HG03378 (cell line): ENCODE measurements around the gene ZNF24.

Experiments used
- ATAC-seq: cut with Tn5 transposase; IDR thresholded peaks from one replicate; pipeline ENCODE4 v1.9.1; 2021; ENCODE audit warnings: mild to moderate bottlenecking, moderate library complexity; ENCODE audit not compliant: unreplicated experiment

Gene ZNF24

DNA sequence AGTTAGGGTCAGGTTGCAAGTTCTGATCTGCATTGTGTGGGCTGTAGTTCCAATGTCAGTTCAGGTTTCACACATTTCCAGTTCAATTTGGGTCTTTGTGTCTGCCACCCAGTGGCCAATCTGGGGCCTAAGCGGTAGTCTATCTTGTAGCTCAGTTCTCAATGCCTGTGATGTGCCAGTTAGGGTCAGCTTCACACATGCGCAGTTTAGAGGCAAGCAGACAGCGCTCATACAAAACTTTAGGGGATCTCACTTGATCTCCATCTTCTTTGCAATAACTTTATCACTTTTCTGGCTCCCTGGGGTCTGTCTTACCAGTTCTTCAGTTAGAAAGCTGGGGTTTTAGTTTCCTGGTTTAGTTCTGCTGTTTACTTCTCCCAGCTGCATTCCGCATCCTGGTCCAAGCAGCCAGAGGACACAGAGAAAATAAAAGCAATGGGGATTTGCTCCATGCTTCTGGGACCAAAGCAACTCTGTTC lies 11.0 kb upstream of the ZNF24 start:
- peak; percentile 100 for ATAC-seq

DNA sequence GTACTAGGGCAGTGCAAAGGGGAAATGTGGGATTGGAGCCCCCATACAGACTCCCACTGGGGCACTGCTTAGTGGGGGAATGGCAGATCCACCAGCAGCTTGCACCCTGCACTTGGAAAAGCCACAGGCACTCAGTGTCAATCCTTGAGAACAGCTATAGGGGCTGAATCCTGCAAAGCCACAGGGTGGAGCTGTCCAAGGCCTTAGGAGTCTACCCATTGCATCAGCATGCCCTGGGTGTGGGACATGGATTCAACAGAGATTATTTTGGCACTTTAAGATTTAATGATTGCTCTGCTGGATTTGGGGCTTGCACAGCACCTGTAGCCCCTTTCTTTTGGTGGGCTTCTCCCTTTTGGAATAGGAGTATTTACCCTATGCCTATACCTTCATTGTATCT lies 8.6 kb upstream of the ZNF24 start:
- no peak for ATAC-seq

DNA sequence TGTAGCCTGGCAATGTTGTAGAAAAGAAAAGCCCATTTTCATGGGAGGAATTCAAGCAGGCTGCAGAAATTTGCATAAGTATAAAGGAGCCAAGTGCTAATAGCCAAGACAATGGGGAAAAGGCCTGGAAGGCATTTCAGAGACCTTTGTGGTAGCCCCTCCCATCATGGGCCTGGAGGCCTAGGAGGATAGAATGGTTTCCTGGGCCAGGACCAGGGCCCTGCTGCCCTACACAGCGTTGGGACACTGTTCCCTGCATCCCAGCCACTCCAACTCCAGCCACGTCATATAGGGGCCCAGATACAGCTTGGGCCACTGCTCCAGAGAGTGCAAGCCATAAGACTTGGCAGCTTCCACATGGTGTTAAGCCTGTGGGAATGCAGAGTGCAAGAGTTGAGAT lies 8.1 kb upstream of the ZNF24 start:
- no peak for ATAC-seq

DNA sequence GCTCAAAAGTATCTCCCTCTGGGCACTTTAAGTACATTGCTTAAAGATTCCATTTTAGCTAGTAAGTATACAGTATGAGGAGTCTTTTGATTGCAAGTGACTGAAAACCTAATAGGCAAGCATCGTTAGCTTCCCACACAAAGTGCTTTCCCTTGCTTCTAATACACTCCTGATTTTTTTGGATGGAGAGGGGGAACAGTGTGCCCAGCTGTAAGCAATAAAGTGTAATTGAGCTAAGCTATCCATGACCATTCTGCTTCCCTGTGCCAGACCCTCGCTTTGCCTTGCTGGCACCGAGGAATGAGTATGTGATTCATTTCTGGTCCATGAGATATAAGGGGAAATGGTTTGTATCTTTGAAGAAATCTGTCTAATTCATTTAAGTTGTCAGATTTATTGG lies 3.8 kb upstream of the ZNF24 start:
- no peak for ATAC-seq

DNA sequence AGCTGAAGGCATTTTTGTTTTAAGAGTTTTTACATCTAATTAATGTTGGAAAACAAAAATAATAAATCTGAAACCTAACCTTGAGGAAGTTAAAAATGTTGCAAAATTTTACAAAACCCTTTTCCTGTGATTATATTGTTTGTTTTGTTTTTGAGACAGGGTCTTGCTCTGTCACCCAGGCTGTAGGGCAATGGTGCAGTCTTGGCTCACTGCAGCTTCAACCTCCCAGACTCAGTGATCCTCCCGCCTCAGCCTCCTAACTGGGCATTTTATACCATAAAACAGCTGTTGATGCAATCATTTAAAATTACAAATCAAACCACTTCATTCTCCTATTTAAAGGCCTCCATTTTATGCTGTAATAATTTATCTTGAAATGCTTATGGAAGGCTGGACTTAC lies 1.7 kb upstream of the ZNF24 start:
- no peak for ATAC-seq

DNA sequence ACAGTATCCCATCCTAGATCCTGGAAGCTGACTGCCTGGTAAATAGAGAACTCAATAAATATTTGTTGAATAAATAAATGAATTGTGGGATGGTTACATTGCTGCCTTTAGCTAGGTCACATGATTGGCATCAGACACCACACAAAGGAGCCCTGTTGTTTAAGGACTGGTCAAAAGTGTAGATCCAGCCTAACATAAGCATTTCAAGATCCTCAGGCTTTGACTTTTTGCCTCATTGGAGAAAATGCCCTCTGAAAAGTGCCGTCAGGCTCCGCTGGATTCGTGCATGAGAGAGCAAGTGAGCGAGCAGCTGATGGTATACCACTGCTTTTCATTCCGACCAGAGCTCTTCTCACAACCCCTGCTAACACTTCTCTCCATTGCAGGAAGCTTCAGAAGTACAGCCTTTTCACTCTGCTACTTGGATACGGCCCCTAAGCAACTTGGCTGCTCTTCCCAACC lies 1.3 kb upstream of the ZNF24 start:
- no peak for ATAC-seq

DNA sequence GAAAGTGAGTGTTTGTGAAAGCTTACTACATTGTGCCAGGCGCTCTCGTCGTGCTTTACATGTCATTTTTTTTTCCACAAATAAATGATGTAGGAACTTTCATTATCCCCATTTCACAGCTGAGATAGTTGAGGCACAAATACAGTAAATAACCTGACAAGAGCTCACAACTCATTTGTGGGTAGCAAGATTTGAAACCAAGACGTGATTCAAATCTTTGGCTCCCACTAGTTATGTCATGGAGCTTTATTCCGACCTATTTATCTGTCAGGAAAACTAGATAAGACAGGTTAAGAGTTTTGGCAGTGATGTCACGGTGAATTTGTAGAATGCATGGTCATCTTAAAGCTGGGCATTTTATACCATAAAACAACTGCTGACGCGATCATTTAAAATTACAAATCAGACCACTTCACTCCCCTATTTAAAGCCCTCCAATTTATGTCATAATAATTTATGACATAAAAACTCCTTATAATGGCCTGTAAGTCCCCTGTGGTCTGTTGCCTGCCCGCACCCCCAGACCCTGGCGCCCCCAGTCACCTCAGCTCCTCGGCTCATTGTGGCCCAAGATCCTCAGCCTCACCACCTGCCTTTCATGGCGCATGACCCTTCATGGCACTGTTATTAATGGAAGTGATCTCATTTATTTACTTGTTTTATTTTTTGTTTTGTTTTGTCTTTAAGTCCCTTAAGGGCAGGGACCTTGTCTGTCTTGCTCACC lies 678 bp upstream of the ZNF24 start:
- ATAC-seq, result no peak

DNA sequence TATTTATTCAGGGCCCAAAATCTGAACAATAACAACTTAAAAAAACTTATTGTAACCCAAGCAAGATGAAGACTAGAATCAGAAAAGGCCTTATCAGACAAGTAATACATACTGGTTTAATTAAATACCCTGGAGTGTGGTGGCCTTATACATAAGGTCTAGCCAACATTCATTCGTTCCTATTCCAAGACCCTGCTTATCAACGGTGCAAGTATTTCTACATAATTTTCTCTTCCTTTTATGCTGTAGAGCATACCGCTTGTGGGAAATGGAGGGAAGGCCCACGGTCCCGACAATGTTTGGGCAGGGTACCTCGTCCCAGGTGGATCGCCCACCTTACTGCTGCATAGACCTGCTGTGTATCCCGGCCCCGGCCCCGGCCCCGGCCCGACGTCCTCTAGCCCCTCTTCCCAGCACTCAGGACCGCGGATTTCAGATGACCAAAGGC lies 708 bp downstream of the ZNF24 start:
- ATAC-seq, result no peak

DNA sequence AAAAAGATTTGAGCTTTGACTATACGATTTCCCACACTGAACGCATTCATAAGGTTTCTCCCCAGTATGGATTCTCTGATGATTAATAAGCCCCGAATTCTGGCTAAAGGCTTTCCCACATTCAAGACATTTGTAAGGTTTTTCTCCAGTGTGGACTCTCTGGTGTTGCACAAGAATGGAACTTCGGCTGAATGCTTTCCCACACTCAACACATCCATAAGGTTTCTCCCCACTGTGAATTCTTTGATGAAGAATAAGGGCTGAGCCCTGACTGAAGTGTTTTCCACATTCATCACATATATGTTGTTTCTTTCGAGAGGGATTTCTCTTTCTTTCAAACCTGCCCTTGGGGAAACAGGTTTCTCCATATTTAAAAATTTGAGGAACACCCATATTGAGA lies 6.9 kb downstream of the ZNF24 start:
- ATAC-seq, result no peak

DNA sequence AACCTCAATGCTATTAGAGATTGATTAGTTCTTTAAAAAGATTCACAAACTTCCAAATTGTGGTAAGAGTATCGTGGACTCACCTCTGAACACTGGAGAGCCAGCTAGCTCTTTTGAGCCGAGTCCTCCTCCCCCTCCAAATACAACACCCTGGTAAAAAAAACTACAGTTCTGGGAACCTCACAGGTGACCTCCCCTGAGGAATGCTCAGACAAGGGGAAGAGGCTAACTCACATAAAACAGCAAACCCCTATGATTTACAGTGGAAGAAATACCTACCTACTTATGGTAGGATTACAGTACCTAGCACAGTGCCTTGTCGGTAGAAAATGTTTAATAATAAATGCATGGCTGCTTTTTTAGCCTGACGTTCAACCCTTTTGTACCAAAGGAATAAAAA lies 8.4 kb downstream of the ZNF24 start:
- no peak for ATAC-seq

DNA sequence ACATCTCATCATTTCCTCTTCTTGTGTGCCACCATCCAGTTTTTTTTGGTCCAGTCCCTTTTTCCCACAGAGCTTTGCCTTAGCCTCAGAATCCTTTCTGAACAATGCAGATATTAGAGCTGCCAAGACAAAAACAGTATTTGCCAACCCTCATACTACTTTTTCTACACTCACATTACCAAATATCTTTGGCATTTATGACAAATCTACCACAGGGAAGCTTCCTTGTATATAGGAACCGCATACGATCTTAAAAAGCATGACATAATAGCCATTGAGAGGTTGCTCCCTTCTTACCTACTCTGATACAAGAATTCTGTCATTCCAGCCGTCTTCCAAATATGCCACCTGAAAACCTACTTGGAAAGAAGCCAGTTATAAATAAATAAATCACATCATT lies 9.4 kb downstream of the ZNF24 start:
- no peak for ATAC-seq

DNA sequence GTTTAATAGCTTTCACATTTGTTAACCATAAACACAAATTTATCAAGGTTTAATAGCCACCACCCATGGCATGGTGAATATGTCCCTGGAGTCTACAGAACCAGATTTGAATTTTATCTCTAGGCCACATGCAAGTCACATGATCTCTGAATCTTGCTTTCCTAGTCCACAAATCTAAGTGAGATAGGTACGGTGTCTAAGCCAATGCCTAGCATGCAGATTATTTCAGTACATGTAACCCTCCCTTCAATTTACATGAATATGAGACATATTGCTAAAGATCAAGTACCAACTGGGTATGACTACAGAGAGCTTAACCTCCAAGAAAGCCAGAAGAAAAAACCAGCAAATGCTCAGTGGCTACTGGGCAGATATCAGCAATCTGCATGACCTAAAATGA lies 10.0 kb downstream of the ZNF24 start:
- no peak for ATAC-seq

DNA sequence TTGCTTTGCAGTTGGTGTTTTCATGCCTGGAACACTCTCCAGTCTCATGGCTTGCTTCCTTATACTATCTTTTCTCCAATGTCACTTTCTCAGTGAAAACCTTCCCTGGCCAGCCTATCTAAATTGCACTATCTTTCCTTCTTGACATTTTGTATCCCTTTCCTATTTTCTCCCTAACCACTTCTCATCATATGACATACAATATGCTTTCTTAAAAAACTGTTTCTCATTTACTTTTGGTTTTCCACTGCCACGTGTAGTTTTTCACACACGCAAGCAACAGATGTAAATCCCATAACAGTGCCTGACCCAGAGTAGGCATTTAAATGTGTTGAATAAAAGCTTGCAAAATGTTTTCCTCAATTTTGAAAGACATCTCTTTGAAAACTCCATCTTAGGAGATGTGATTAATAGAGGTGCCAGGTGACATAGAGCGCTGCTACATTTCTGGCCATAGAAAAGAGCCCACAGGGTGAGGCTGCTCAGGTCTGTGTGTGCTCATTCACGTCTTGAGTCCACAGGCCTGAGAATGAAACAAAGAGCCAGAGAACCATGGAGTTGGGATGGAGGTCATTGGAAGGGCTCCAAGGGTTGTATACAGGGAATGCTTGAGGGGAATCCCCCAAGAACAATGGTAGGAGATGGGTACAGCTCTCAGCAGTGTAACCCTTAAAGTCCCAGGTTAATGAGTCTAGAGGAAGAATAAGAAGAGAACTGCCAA lies 12.7 kb downstream of the ZNF24 start:
- ATAC-seq, result no peak

DNA sequence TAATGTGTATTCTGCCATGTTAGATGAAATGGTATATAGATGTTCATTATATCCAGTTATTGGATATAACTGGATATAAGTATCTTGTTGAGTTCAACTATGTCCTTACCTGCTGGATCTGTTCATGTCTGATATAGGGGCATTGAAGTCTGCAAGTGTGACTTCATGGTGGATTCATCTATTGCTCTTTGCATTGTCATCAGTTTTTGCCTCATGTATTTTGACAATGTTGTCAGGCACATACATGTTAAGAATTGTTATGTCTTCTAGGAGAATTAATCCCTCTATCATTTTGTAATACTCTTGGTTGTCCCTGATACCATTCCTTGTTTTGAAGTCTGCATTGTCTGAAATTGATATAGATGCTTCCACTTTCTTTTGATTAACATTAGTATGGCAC lies 15.4 kb downstream of the ZNF24 start:
- ATAC-seq, result no peak

DNA sequence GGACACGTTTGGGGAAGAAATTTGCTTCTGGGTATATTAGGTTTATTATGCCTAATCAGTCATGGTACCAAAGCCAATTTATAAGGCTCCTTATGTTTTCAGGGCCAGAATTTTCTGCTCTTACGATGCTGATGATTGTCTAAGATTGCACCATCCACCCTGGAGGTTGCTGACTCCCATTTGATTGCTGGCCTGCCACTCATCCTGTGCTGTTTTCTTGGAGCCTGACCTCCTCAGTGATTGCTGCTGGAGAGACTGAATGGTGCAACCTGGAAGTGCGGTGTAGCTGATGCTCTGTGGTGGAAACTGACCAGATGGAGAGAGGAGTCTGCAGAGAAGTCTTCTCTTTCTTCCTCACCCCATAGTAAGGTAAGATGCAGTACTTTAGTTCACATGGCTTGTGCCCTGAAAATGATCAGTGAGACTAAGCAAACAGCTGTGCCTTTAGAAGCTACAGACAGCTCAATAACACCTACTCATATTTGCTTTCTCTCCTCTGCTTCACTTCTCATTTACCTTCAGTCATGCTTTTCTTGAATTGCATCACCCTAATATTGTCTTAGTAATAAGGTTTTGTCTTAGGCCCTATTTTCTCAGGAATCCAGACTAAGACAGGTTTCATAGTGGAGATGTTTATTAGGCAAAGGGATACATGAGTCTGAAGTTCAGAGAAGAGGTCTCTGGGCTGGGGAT lies 17.4 kb downstream of the ZNF24 start:
- ATAC-seq, result no peak

DNA sequence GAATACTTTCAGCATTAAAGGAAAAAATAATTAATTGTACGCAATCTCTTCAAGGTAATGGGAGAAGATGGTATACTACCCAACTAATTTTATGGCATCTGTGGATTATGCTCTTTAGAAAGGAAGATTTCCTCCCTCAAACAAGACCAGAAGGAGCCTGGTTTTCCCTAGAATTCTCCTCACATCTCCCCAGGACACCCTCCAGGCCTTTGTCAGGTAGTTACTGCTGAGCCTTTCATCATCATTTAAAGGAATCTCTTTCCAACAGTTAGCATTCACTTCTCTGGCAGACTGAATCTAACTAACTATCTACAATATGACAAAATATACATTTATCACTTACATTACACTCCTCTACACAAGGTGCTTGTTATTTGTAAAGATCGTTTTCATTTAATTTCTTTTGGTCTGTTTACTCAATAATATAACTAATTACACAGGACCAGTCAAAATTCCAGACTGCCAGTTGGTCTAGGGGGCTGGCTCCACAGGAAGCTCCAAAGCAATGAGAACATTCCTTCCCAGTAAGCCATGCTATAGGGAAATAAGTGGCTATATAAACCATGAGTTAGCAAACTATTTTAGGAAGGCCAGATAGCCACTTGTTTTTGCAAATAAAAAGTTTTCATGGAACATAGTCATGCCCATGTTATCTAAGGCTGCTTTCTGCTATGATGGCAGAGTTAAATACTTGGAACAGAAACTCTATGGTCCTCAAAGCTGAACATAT lies 19.1 kb downstream of the ZNF24 start:
- no peak for ATAC-seq

DNA sequence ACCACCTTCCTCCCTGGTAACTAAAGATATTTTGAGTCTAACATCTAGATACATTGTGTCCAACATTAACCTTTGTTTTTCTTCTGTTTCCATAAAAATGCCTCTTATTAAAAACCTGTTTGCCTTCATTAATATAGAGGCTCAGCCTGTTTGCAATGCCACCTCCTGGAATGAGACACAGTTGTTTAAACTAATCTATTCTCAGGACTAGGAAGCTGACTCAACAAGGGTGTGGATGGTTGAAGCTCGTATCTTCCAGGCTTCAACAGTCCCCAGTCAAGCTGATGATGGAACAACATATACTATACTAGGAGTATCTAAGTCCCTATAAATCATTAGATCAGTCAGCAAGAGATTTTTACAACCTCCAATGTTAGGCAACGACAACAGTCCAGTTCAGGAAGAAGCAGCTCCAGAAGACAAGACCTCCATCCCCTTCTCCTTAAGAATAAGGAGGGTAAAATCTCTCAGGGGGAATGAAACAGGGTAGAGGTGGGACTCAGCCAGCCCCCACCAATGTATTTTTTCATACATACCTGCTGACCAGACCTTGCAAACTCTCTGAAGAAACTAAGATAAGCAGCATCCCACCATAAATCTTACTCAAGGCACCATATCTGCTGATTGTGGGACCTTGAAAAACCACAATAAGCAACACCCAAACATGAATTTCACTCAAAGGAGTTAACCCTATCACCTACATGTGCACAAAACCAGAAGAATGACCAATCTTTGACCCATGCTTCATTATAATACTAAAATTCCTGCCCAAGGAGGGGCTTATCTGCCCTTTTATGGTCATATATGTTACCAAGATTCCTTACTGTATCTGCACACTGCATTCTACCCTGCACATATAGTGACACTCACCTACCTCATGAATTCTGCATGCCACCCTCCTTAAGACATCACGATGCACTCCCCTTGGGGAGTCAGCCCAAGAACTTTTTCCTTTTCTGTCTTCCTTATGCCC lies 21.4 kb downstream of the ZNF24 start:
- ATAC-seq, result no peak

DNA sequence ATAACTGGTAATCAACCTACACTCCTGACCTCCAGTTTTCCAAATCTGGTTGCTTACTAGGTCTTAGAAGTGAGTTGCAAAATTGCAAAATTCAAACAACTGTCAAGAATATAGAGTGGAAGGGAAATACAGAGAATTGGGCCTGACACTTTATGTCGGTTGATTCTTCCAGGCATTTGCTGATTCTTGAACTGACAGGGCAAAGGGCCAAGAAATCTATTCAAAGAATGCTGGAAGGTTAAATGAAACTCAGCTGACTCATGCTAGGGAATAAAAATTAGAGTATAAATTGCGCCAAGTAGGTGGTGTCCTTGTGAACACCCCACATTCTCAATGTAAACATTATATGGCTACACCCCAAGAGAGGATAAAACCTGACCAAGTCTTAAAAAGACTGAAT lies 32.7 kb downstream of the ZNF24 start:
- ATAC-seq, result no peak

DNA sequence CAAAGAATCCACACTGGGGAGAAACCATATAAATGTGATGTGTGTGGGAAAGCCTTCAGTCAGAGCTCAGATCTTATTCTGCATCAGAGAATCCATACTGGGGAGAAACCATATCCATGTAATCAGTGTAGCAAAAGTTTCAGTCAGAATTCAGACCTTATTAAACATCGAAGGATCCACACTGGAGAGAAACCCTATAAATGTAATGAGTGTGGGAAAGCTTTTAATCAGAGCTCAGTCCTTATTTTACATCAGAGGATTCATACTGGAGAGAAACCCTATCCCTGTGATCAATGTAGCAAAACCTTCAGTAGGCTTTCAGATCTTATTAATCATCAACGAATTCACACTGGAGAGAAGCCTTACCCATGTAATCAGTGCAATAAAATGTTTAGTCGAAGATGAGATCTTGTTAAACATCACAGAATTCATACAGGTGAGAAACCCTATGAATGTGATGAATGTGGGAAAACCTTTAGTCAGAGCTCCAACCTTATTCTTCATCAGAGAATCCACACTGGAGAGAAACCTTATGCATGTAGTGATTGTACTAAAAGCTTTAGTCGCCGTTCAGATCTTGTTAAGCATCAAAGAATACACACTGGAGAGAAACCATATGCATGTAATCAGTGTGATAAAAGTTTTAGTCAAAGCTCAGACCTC lies 37.5 kb downstream of the ZNF24 start:
- no peak for ATAC-seq
